ENCODE data around the gene CACNB4. TPM values are rescaled to one million over a fixed set of nuclear protein-coding genes. Genes with fewer than 3 reads are reported as not detected.
A peak's percentile ranks its signal among the peaks of the same experiment; 100 is the strongest.
"Not testable (repeated sequence)": the region's sequence is repeated elsewhere in the genome, so short reads cannot be mapped to it uniquely, and the experiment has no call there.

CACNB4 gene
- polyA plus RNA-seq, 1 donor: 1.8 TPM

DNA sequence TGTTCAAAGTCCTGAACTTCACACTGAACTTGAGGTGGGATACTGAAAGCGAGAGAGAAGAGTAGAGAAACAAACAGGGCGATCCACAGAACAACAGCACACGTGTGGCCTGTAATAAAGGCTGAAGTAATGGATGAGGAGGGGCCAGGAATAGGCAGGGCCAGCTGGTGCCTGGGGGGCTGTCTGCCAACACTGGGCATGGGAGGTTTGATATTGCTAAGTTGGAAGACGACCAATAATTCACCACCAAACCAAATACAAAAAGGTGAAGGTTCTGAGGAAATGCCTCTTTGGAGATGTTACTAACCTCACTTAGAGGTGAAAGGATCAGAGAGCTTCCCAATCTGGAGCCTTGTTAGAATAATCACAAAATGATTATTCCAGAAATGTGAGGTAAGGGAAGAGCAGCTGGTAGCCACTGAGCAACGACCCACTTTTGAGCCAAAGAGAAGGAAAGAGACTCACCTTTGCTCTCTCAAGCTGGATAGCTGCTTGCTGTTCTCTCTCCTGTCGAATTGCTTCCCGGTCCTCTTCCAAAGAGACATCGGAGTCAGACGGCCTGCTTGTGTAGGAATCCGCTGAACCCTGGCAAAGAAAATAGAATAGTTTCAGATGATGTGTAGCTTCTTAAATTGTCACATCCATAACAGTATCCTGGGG is 215.9 kb downstream of the CACNB4 start:
- H3K4me3 ChIP-seq (ENCODE audit: low read length): no peak overlapping the region
- DNase-seq: no peak
- 100% methylated on average over 2 of the region's 10 CpGs for WGBS (ENCODE audit: insufficient coverage, low lambda C conversion rate)
- H3K27me3 ChIP-seq (ENCODE audit: control insufficient read depth, insufficient read depth, low read length): no peaks in the 10 kb centered on the region
- no peaks in the 10 kb centered on the region for H3K9me3 ChIP-seq (ENCODE audit: control insufficient read depth, low read depth, low read length)
- H3K36me3 ChIP-seq (ENCODE audit: control insufficient read depth, insufficient read depth, low read length): no peaks in the 10 kb centered on the region
- H3K4me1 ChIP-seq (ENCODE audit: control insufficient read depth, insufficient read depth, low read length): no peaks in the 10 kb centered on the region
- no peak overlapping the region for H3K27ac ChIP-seq (ENCODE audit: low read length)

DNA sequence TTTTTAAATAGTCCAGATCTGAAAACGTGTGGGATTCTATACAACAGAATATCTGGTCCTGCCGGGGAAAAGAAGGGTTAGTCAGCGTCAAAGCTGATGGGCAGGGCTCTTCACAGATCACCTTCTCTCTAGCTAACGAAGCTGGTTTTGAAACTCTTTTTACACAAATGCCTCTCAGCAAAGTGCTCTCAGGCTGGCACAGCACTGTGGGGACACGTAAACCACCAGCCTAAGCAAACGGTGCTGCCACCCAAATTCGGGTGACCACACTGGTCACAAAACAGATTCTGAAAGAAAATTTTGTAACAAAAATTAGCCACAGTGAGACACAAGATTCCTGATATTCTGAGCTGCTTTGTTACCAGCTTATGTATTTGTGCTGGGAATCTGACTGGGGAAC is 217.5 kb downstream of the CACNB4 start:
- H3K4me1 ChIP-seq (ENCODE audit: control insufficient read depth, insufficient read depth, low read length): no peaks in the 10 kb centered on the region

DNA sequence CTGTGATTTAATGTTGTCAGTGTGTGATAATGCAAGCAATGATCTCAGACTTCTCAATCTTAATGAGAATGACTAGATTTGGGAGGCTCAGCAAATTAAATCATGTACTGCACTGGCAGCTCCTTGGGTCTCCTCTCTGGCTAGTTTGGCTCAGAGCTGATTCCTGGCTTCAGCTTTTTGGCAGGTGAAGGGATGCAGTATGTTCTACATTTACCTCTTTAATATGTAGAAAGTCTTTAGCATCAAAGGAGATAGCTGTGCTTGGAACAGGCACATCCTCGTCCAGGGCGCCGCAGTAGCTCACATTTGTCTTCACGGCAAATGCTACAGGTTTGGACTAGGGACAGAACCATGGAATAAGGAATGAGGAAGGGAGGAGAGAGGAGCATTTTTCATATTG is 218.3 kb downstream of the CACNB4 start:
- H3K9me3 ChIP-seq (ENCODE audit: control insufficient read depth, low read depth, low read length): no peaks in the 10 kb centered on the region
- no peak overlapping the region for H3K27ac ChIP-seq (ENCODE audit: low read length)
- no peaks in the 10 kb centered on the region for H3K36me3 ChIP-seq (ENCODE audit: control insufficient read depth, insufficient read depth, low read length)
- no peaks in the 10 kb centered on the region for H3K27me3 ChIP-seq (ENCODE audit: control insufficient read depth, insufficient read depth, low read length)
- H3K4me3 ChIP-seq (ENCODE audit: low read length): no peak overlapping the region
- DNase-seq: no peak
- no peaks in the 10 kb centered on the region for H3K4me1 ChIP-seq (ENCODE audit: control insufficient read depth, insufficient read depth, low read length)
- no CpG with 5 or more reads among the region's 4 CpGs for WGBS (ENCODE audit: insufficient coverage, low lambda C conversion rate)

More for the DNA sequence above, 217.5 kb downstream of the CACNB4 start:
- Histone ChIP-seq H3K27ac (ENCODE audit: low read length) (no peak overlapping the region), H3K9me3 (ENCODE audit: control insufficient read depth, low read depth, low read length) (no peaks in the 10 kb centered on the region), H3K36me3 (ENCODE audit: control insufficient read depth, insufficient read depth, low read length) (no peaks in the 10 kb centered on the region), H3K4me3 (ENCODE audit: low read length) (no peak overlapping the region), H3K27me3 (ENCODE audit: control insufficient read depth, insufficient read depth, low read length) (no peaks in the 10 kb centered on the region)
- DNase-seq: no peak
- WGBS (ENCODE audit: insufficient coverage, low lambda C conversion rate): 93% methylated on average over 4 of the region's 7 CpGs

DNA sequence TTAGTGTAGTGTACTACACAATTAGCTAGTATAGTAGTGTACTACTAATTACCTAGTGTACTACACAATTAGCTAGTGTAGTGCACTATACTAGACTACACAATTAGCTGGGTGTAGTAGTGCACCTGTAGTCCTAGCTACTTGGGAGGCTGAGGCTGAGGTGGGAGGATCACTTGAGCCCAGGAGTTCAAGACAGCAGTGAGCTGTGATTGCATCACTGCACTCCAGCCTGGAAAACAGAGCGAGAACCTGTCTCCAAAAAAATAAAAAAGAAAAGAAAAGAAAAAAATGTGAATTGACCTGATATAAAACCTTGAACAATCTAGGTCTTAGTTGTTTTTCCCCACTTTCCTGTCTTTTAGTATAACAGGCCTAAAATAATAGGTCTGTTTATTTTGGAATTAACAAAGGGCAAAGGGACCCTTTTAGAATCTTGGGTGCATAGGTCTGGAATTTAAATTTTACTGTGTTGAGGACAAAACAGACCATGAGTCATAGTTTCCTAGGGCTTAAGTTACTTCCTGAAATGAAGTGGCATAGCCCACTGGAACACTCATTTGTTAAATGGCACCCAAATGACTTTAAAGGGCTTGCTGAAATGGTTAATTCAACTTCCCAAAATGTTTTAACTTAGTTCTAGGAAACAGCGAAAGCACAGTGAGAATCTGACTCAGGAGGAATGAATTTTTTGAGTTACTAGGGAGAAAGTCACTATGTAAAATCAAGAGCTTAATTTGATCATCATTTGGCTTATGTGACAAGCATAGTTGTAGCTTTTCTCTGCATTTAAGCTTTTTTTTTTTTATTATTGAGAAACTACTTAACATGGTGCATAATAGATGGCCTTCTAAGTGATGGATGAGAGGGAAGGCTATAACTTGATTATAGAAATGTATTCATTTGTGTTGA is 219.9 kb downstream of the CACNB4 start:
- no peak overlapping the region for H3K4me3 ChIP-seq (ENCODE audit: low read length)
- H3K4me1 ChIP-seq (ENCODE audit: control insufficient read depth, insufficient read depth, low read length): no peaks in the 10 kb centered on the region
- H3K27ac ChIP-seq (ENCODE audit: low read length): no peak overlapping the region
- no peaks in the 10 kb centered on the region for H3K9me3 ChIP-seq (ENCODE audit: control insufficient read depth, low read depth, low read length)
- no peaks in the 10 kb centered on the region for H3K36me3 ChIP-seq (ENCODE audit: control insufficient read depth, insufficient read depth, low read length)
- DNase-seq: peak in 1 of 2 donors; percentile 26
- no peaks in the 10 kb centered on the region for H3K27me3 ChIP-seq (ENCODE audit: control insufficient read depth, insufficient read depth, low read length)
- WGBS (ENCODE audit: insufficient coverage, low lambda C conversion rate): 75% methylated on average over 2 of the region's 2 CpGs

DNA sequence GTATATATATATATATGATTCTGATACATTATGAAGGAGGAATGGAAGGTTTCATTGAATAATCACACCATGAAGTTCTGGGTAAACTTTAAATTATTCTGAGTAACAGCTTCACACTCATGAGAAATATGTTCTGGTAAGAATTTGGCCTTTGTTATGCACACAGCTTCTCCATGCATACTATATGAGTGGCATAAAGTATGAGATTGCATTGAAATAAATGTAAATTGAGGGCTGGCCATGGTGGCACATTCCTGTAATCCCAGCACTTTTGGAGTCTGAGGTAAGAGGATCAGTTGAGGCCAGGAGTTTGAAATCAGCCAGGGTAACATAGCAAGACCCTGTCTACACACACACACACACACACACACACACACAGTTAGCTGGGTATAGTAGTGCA is 220.6 kb downstream of the CACNB4 start:
- Histone ChIP-seq H3K9me3 (ENCODE audit: control insufficient read depth, low read depth, low read length) (no peaks in the 10 kb centered on the region), H3K27ac (ENCODE audit: low read length) (no peak overlapping the region), H3K4me1 (ENCODE audit: control insufficient read depth, insufficient read depth, low read length) (no peaks in the 10 kb centered on the region), H3K36me3 (ENCODE audit: control insufficient read depth, insufficient read depth, low read length) (no peaks in the 10 kb centered on the region), H3K4me3 (ENCODE audit: low read length) (no peak overlapping the region), H3K27me3 (ENCODE audit: control insufficient read depth, insufficient read depth, low read length) (no peaks in the 10 kb centered on the region)
- no peak for DNase-seq

DNA sequence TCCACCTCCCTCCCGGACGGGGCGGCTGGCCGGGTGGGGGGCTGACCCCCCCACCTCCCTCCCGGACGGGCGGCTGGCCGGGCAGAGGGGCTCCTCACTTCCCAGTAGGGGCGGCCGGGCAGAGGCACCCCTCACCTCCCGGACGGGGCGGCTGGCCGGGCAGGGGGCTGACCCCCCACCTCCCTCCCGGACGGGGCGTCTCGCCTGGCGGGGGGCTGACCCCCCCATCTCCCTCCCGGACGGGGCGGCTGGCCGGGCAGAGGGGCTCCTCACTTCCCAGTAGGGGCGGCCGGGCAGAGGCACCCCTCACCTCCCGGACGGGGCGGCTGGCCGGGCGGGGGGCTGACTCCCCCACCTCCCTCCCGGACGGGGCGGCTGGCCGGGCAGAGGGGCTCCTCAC is 223.2 kb downstream of the CACNB4 start:
- H3K27me3 ChIP-seq (ENCODE audit: control insufficient read depth, insufficient read depth, low read length); H3K36me3 ChIP-seq (ENCODE audit: control insufficient read depth, insufficient read depth, low read length); H3K4me1 ChIP-seq (ENCODE audit: control insufficient read depth, insufficient read depth, low read length); H3K27ac ChIP-seq (ENCODE audit: low read length); DNase-seq; H3K4me3 ChIP-seq (ENCODE audit: low read length); H3K9me3 ChIP-seq (ENCODE audit: control insufficient read depth, low read depth, low read length): not testable (repeated sequence)
- no CpG with 5 or more reads among the region's 34 CpGs for WGBS (ENCODE audit: insufficient coverage, low lambda C conversion rate)

DNA sequence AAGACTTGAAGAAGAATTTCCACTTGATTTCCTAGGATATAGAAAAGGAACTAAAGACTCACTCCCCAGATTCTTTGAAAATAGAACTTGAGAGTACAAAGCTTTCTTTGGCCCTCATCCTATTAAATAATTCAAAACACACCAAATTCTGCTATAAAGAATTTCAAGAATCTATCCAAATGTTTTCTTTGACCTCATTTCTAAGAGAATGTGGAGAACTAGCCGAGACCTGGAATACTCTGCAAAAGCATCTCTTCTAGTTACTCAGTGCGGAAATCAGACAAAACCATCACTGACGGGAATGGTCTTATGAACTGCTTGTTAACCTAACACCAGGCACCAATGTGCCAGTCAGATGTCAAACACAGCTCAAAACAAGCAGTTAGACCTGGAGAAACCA is 226.4 kb downstream of the CACNB4 start:
- Histone ChIP-seq H3K27ac (ENCODE audit: low read length) (no peak overlapping the region), H3K4me1 (ENCODE audit: control insufficient read depth, insufficient read depth, low read length) (no peaks in the 10 kb centered on the region), H3K27me3 (ENCODE audit: control insufficient read depth, insufficient read depth, low read length) (no peaks in the 10 kb centered on the region), H3K9me3 (ENCODE audit: control insufficient read depth, low read depth, low read length) (no peaks in the 10 kb centered on the region), H3K4me3 (ENCODE audit: low read length) (no peak overlapping the region), H3K36me3 (ENCODE audit: control insufficient read depth, insufficient read depth, low read length) (no peaks in the 10 kb centered on the region)
- 80% methylated on average over 1 of the region's 3 CpGs for WGBS (ENCODE audit: insufficient coverage, low lambda C conversion rate)
- DNase-seq: no peak

DNA sequence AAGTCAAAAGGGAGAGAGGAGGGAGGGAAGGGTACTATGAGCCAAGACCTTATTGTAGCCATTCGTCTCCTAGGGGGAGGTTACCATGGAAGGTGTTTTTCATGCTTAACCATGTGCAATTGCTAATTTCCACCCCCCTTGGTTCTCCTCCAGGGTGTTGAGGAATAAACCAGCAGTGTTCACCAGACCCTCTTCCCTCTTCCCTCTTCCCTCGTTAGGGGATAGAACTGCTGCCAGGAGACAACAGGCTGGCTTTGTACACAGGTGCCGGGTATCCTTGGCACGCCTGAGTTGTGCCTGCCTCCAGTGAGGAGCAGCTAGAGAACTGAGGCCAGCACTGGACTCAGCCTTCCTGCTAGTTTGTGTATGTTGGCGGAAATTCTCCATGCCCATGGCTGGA is 229.6 kb downstream of the CACNB4 start:
- no peak overlapping the region for H3K4me3 ChIP-seq (ENCODE audit: low read length)
- WGBS (ENCODE audit: insufficient coverage, low lambda C conversion rate): no CpG with 5 or more reads among the region's 5 CpGs

DNA sequence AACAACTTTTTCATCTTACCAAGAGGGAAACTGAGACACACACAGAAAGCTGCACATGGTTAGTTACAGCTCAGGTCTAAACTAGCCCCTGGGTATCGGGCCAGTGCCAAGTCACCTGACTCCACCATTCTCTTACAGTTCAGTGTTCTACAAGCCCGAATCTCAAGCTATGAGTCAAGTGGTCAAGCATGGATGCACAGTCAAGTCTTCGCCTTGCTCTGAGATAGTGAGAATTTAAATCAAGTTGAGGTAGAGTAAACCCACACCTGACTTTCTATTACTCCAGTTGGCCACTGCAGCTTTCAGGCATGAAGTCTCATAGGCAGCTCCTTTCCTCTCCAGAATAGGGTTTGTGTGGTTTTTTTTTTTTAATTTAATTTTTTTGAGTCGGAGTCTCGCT is 236.1 kb downstream of the CACNB4 start:
- H3K27ac ChIP-seq (ENCODE audit: low read length): no peak overlapping the region
- no peaks in the 10 kb centered on the region for H3K36me3 ChIP-seq (ENCODE audit: control insufficient read depth, insufficient read depth, low read length)
- no peaks in the 10 kb centered on the region for H3K27me3 ChIP-seq (ENCODE audit: control insufficient read depth, insufficient read depth, low read length)
- no peaks in the 10 kb centered on the region for H3K9me3 ChIP-seq (ENCODE audit: control insufficient read depth, low read depth, low read length)
- WGBS (ENCODE audit: insufficient coverage, low lambda C conversion rate): no CpG with 5 or more reads among the region's 5 CpGs
- H3K4me3 ChIP-seq (ENCODE audit: low read length): no peak overlapping the region
- H3K4me1 ChIP-seq (ENCODE audit: control insufficient read depth, insufficient read depth, low read length): no peaks in the 10 kb centered on the region
- DNase-seq: no peak

More for the DNA sequence above, 229.6 kb downstream of the CACNB4 start:
- no peak for DNase-seq
- H3K4me1 ChIP-seq (ENCODE audit: control insufficient read depth, insufficient read depth, low read length): no peaks in the 10 kb centered on the region
- no peaks in the 10 kb centered on the region for H3K27me3 ChIP-seq (ENCODE audit: control insufficient read depth, insufficient read depth, low read length)
- H3K9me3 ChIP-seq (ENCODE audit: control insufficient read depth, low read depth, low read length): no peaks in the 10 kb centered on the region
- H3K36me3 ChIP-seq (ENCODE audit: control insufficient read depth, insufficient read depth, low read length): no peaks in the 10 kb centered on the region
- H3K27ac ChIP-seq (ENCODE audit: low read length): no peak overlapping the region

DNA sequence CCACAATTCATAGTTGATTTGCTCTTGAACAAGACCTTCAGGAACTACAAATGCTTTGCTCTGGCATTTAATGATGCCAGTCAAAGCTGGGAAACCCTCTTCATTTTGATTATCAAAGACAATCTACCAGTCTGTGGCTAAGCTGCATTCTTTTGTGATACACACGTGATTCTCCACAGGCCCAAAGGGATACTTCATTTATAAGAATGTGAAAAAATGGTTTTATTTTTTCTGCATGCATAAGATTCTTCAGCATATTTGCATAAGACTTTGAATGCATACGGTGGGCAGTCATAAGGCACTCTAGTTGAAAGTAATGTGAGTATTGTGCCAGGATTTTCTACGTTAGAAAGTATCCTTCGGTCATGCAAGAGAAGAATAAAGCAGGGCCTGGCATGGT is 237.7 kb downstream of the CACNB4 start:
- no peak overlapping the region for H3K4me3 ChIP-seq (ENCODE audit: low read length)
- no peak for DNase-seq
- no peaks in the 10 kb centered on the region for H3K36me3 ChIP-seq (ENCODE audit: control insufficient read depth, insufficient read depth, low read length)
- H3K27me3 ChIP-seq (ENCODE audit: control insufficient read depth, insufficient read depth, low read length): no peaks in the 10 kb centered on the region
- H3K9me3 ChIP-seq (ENCODE audit: control insufficient read depth, low read depth, low read length): no peaks in the 10 kb centered on the region
- 100% methylated on average over 2 of the region's 4 CpGs for WGBS (ENCODE audit: insufficient coverage, low lambda C conversion rate)
- no peak overlapping the region for H3K27ac ChIP-seq (ENCODE audit: low read length)
- no peaks in the 10 kb centered on the region for H3K4me1 ChIP-seq (ENCODE audit: control insufficient read depth, insufficient read depth, low read length)

Data from large intestine (tissue), 3 donors.